GM21717 (cell line): Measurements from ENCODE around the gene DLG2.

Experiments
- ATAC-seq: cut with Tn5 transposase; IDR thresholded peaks from one replicate; pipeline ENCODE4 v1.9.1; 2021; ENCODE audit warnings: mild to moderate bottlenecking, moderate library complexity; ENCODE audit not compliant: unreplicated experiment

The DLG2 gene

GRCh38 chr11:83725269-83725560 is 1901.9 kb downstream of the DLG2 start:
- no peak for ATAC-seq

GRCh38 chr11:83723999-83724398 is 1903.1 kb downstream of the DLG2 start:
- no peak for ATAC-seq

- ATAC-seq, result no peak
Measured at GRCh38 chr11:83722392-83723119, 1904.6 kb downstream of the DLG2 start.

- ATAC-seq, result no peak
Measured at GRCh38 chr11:83721263-83721662, 1905.9 kb downstream of the DLG2 start.

- no peak for ATAC-seq
Measured at GRCh38 chr11:83720675-83721074, 1906.5 kb downstream of the DLG2 start.

- no peak for ATAC-seq
Measured at GRCh38 chr11:83717537-83717936, 1909.6 kb downstream of the DLG2 start.

GRCh38 chr11:83715927-83716535 is 1911.1 kb downstream of the DLG2 start:
- no peak for ATAC-seq

- no peak for ATAC-seq
Measured at GRCh38 chr11:83713708-83714107, 1913.4 kb downstream of the DLG2 start.

- no peak for ATAC-seq
Measured at GRCh38 chr11:83711106-83711527, 1916.0 kb downstream of the DLG2 start.

GRCh38 chr11:83709434-83709833 is 1917.7 kb downstream of the DLG2 start:
- no peak for ATAC-seq

- ATAC-seq, result no peak
Measured at GRCh38 chr11:83706566-83706965, 1920.6 kb downstream of the DLG2 start.

GRCh38 chr11:83702796-83703195 is 1924.3 kb downstream of the DLG2 start:
- ATAC-seq, result no peak

- ATAC-seq, result no peak
Measured at GRCh38 chr11:83697518-83697917, 1929.6 kb downstream of the DLG2 start.

- ATAC-seq, result no peak
Measured at GRCh38 chr11:83695046-83695445, 1932.1 kb downstream of the DLG2 start.

- no peak for ATAC-seq
Measured at GRCh38 chr11:83694191-83694910, 1932.8 kb downstream of the DLG2 start.

GRCh38 chr11:83693306-83693992 is 1933.7 kb downstream of the DLG2 start:
- ATAC-seq, result no peak

GRCh38 chr11:83692675-83693074 is 1934.5 kb downstream of the DLG2 start:
- no peak for ATAC-seq

- no peak for ATAC-seq
Measured at GRCh38 chr11:83691451-83691950, 1935.6 kb downstream of the DLG2 start.

GRCh38 chr11:83689144-83689780 is 1937.9 kb downstream of the DLG2 start:
- no peak for ATAC-seq

GRCh38 chr11:83687787-83688186 is 1939.4 kb downstream of the DLG2 start:
- ATAC-seq, result no peak

- ATAC-seq, result no peak
Measured at GRCh38 chr11:83685730-83686129, 1941.4 kb downstream of the DLG2 start.
